ENCODE measurements around the gene SEC31A.

DNA sequence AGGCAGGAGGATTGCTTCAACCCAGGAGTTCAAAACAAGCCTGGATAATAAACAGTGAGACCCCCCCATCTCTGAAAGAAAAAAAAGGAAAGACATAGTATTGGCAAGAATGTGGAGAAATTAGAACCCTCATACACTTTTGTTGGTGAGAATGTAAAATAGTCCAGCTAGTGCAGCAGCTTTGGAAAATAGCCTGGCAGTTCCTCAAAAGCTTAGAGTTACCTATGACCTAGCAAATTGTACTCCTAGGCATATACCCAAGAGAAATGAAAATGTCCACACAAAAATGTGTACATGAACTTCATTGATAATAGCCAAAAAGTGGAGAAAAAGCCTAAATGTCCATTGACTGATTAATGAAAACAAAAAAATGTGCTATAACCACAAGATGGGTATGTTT, 30.8 kb upstream of the SEC31A start:
- TF ChIP-seq CTCF (IDR thresholded peaks at IDR 0.05) (no peak), EZH2 (IDR thresholded peaks at IDR 0.05; ENCODE audit: borderline replicate concordance, insufficient read depth, low read depth, low read length, poor library complexity, severe bottlenecking) (no peak)

Data from B cell (primary cell).